Tibial artery (tissue), 4 donors: ENCODE data around the gene ATP9A.
"Not testable (repeated sequence)": the region's sequence is repeated elsewhere in the genome, so short reads cannot be mapped to it uniquely, and the experiment has no call there.

ENCODE experiments used
- DNase-seq, 2 donors: peaks; one replicate each; pipeline ENCODE4 v3.0.0-alpha.2; 2019
- H3K27ac ChIP-seq, 2 donors: fragments of 200-600 bp; sonication (generic) in 1 of 2; 1 replicate in 1 of 2; 2 replicates in 1 of 2; pipeline ENCODE4 v1.5.1; 2018 to 2019; ENCODE audit warnings: mild to moderate bottlenecking in 1 of 2
- H3K27me3 ChIP-seq, 2 donors: fragments of 200-600 bp; sonication (generic) in 1 of 2; one replicate each; pipeline versions ENCODE4 v1.5.1 to v1.6.0; 2016 to 2019
- H3K36me3 ChIP-seq, 3 donors: fragments of 200-600 bp; sonication (generic) in 2 of 3; one replicate each; pipeline ENCODE4 v1.5.1; 2016 to 2019; ENCODE audit warnings: mild to moderate bottlenecking in 2 of 3
- H3K4me1 ChIP-seq, 4 donors: fragments of 200-600 bp; sonication (generic) in 2 of 4; 1 replicate in 3 of 4; 2 replicates in 1 of 4; pipeline ENCODE4 v1.5.1; 2016 to 2019
- H3K4me3 ChIP-seq, 2 donors: fragments of 200-600 bp; sonication (generic) in 1 of 2; 1 replicate in 1 of 2; 2 replicates in 1 of 2; pipeline ENCODE4 v1.5.1; 2018 to 2019; ENCODE audit warnings: mild to moderate bottlenecking in 2 of 2
- H3K9me3 ChIP-seq, 3 donors: fragments of 200-600 bp; sonication (generic) in 1 of 3; one replicate each; pipeline ENCODE4 v1.5.1; 2016 to 2019
- CTCF ChIP-seq, 2 experiments: fragments of 200-600 bp in 1 of 2; fragments of 450-650 bp in 1 of 2; IDR thresholded peaks; one replicate each; pipeline ENCODE4 v1.5.1; 2017 to 2019; ENCODE audit warnings: antibody characterized with exemption in 2 of 2, mild to moderate bottlenecking in 1 of 2, moderate library complexity in 1 of 2
- intact Hi-C: fragments of 100-400 bp; cut with DNase I; formaldehyde crosslinking; loops from one replicate; pipeline ENCODE4 v1.15.0; 2023; ENCODE audit warnings: low total_unique reads

ATP9A gene

GRCh38 chr20:51647674-51648570 lies 120.3 kb downstream of the ATP9A start:
- Histone ChIP-seq H3K36me3 (peaks cover 0 to 34% (median 21%) of the 10 kb centered on the region in 3 donors), H3K9me3 (no peaks in the 10 kb centered on the region), H3K27ac (no peak overlapping the region), H3K4me3 (no peak overlapping the region), H3K4me1 (no peaks in the 10 kb centered on the region), H3K27me3 (no peaks in the 10 kb centered on the region)
- intact Hi-C loops, result no loop called here
- TF ChIP-seq CTCF (IDR thresholded peaks at IDR 0.05), result no peak
- no peak for DNase-seq

GRCh38 chr20:51643810-51644209 lies 124.4 kb downstream of the ATP9A start:
- H3K27ac ChIP-seq, H3K27me3 ChIP-seq, H3K9me3 ChIP-seq, DNase-seq, H3K4me3 ChIP-seq, H3K4me1 ChIP-seq: not testable (repeated sequence)
- intact Hi-C loops, result loop anchor here (5.0 kb wide), 1 partner anchor 438 kb away; no protein-coding TSS in a partner anchor
- H3K36me3 ChIP-seq, result peaks cover 0 to 28% (median 12%) of the 10 kb centered on the region in 3 donors

GRCh38 chr20:51643390-51643789 lies 124.8 kb downstream of the ATP9A start:
- H3K36me3 ChIP-seq, result peaks cover 0 to 26% (median 8%) of the 10 kb centered on the region in 3 donors
- no peaks in the 10 kb centered on the region for H3K27me3 ChIP-seq
- H3K9me3 ChIP-seq, result no peaks in the 10 kb centered on the region
- H3K27ac ChIP-seq, result no peak overlapping the region
- no peak for TF ChIP-seq CTCF (IDR thresholded peaks at IDR 0.05)
- intact Hi-C loops, result loop anchor here (5.0 kb wide), 1 partner anchor 439 kb away; no protein-coding TSS in a partner anchor
- no peak for DNase-seq
- no peak overlapping the region for H3K4me3 ChIP-seq
- no peaks in the 10 kb centered on the region for H3K4me1 ChIP-seq

GRCh38 chr20:51641866-51642265 lies 126.3 kb downstream of the ATP9A start:
- Histone ChIP-seq H3K4me1 (no peaks in the 10 kb centered on the region), H3K4me3 (no peak overlapping the region), H3K36me3 (peaks cover 0 to 32% (median 6%) of the 10 kb centered on the region in 3 donors), H3K27me3 (no peaks in the 10 kb centered on the region), H3K9me3 (no peaks in the 10 kb centered on the region), H3K27ac (no peak overlapping the region)
- intact Hi-C loops, result loop anchor here (5.0 kb wide), 1 partner anchor 440 kb away; no protein-coding TSS in a partner anchor
- DNase-seq, result no peak
- TF ChIP-seq CTCF (IDR thresholded peaks at IDR 0.05), result no peak

- no peaks in the 10 kb centered on the region for H3K4me1 ChIP-seq
- no peak for DNase-seq
- H3K27me3 ChIP-seq, result no peaks in the 10 kb centered on the region
- H3K36me3 ChIP-seq, result peaks cover 0 to 39% (median 6%) of the 10 kb centered on the region in 3 donors
- no peak for TF ChIP-seq CTCF (IDR thresholded peaks at IDR 0.05)
- no peaks in the 10 kb centered on the region for H3K9me3 ChIP-seq
- H3K4me3 ChIP-seq, result no peak overlapping the region
- intact Hi-C loops, result loop anchor here (5.0 kb wide), 1 partner anchor 442 kb away; no protein-coding TSS in a partner anchor
- no peak overlapping the region for H3K27ac ChIP-seq
Measured at GRCh38 chr20:51640743-51641142, 127.4 kb downstream of the ATP9A start.

GRCh38 chr20:51639206-51639832 lies 128.9 kb downstream of the ATP9A start:
- Histone ChIP-seq H3K27me3 (no peaks in the 10 kb centered on the region), H3K4me1 (no peaks in the 10 kb centered on the region), H3K36me3 (peaks cover 0 to 39% (median 6%) of the 10 kb centered on the region in 3 donors), H3K4me3 (no peak overlapping the region), H3K27ac (no peak overlapping the region), H3K9me3 (no peaks in the 10 kb centered on the region)
- DNase-seq, result peak; percentile 76 to 80
- peak; percentile 80 to 82 for TF ChIP-seq CTCF (IDR thresholded peaks at IDR 0.05)
- intact Hi-C loops, result no loop called here
